HEK293 (cell line): ENCODE measurements around the gene ERVMER34-1.

ENCODE experiments used
- CTCF ChIA-PET: fragments of 350-600 bp; formaldehyde crosslinking; extraction: SDS; loops from one replicate; lab custom pipeline; 2021; ENCODE audit warnings: antibody characterized with exemption; lab: Yijun Ruan, JAX
- POLR2A ChIA-PET: fragments of 300-600 bp; formaldehyde crosslinking; extraction: SDS; loops from one replicate; lab custom pipeline; 2020; ENCODE audit warnings: antibody characterized with exemption, inconsistent platforms; lab: Yijun Ruan, JAX
- H3K27ac ChIP-seq: fragments of 200-500 bp; sonication (Bioruptor generic); 2 replicates; pipeline ENCODE4 v1.5.1; 2014; ENCODE audit warnings: low read depth, low read length, control low read depth, inconsistent platforms; ENCODE audit errors: extremely low read depth
- H3K36me3 ChIP-seq, 2 experiments: fragments of 200-500 bp in 1 of 2; sonication (Bioruptor generic) in 1 of 2; 1 replicate in 1 of 2; 2 replicates in 1 of 2; pipeline ENCODE4 v1.5.1; 2014 to 2017; ENCODE audit warnings: inconsistent platforms in 2 of 2, low read length in 2 of 2; ENCODE audit not compliant: control insufficient read depth in 2 of 2, insufficient read depth in 1 of 2
- H3K4me1 ChIP-seq: fragments of 200-500 bp; sonication (Bioruptor generic); 2 replicates; pipeline ENCODE4 v1.5.1; 2014; ENCODE audit warnings: mild to moderate bottlenecking, low read length, inconsistent platforms; ENCODE audit not compliant: control insufficient read depth, insufficient read depth
- H3K4me3 ChIP-seq: 2 replicates; pipeline ENCODE4 v1.5.1; 2011; ENCODE audit warnings: low read depth, mild to moderate bottlenecking, control low read depth, low read length, moderate library complexity
- H3K9me3 ChIP-seq: fragments of 200-500 bp; sonication (Bioruptor generic); 2 replicates; pipeline ENCODE4 v1.5.1; 2014; ENCODE audit warnings: low read depth, low read length, inconsistent platforms; ENCODE audit not compliant: control insufficient read depth, insufficient read depth
- KLF16 ChIP-seq: fragments of 450-650 bp; formaldehyde crosslinking; IDR thresholded peaks from 2 replicates; pipeline ENCODE4 v1.5.1; 2017; ENCODE audit warnings: missing biosample characterization, missing genetic modification characterization
- SP2 ChIP-seq: fragments of 450-650 bp; formaldehyde crosslinking; IDR thresholded peaks from 2 replicates; pipeline ENCODE4 v1.5.1; 2016; ENCODE audit warnings: missing biosample characterization, missing genetic modification characterization
- SP3 ChIP-seq: fragments of 450-650 bp; formaldehyde crosslinking; IDR thresholded peaks from 2 replicates; pipeline ENCODE4 v1.5.1; 2016; ENCODE audit warnings: missing biosample characterization, missing genetic modification characterization
- ZBTB1 ChIP-seq: fragments of 450-650 bp; formaldehyde crosslinking; IDR thresholded peaks from 2 replicates; pipeline ENCODE4 v1.5.1; 2016; ENCODE audit warnings: missing biosample characterization, missing genetic modification characterization
- ZNF138 ChIP-seq: fragments of 450-650 bp; formaldehyde crosslinking; IDR thresholded peaks from 2 replicates; pipeline ENCODE4 v1.5.1; 2016; ENCODE audit warnings: missing biosample characterization, missing genetic modification characterization, borderline replicate concordance
- ZNF146 ChIP-seq: fragments of 450-650 bp; formaldehyde crosslinking; IDR thresholded peaks from 2 replicates; pipeline ENCODE4 v1.5.1; 2016; ENCODE audit warnings: missing biosample characterization, missing genetic modification characterization
- ZNF2 ChIP-seq: fragments of 450-650 bp; formaldehyde crosslinking; IDR thresholded peaks from 2 replicates; pipeline ENCODE4 v1.5.1; 2016; ENCODE audit warnings: missing biosample characterization, missing genetic modification characterization
- ZNF211 ChIP-seq: fragments of 450-650 bp; formaldehyde crosslinking; IDR thresholded peaks from 2 replicates; pipeline ENCODE4 v1.5.1; 2016; ENCODE audit warnings: low read depth, missing biosample characterization, missing genetic modification characterization
- ZNF248 ChIP-seq: fragments of 450-650 bp; formaldehyde crosslinking; IDR thresholded peaks from 2 replicates; pipeline ENCODE4 v1.5.1; 2017; ENCODE audit warnings: missing biosample characterization, missing genetic modification characterization
- ZNF48 ChIP-seq: fragments of 450-650 bp; formaldehyde crosslinking; IDR thresholded peaks from 2 replicates; pipeline ENCODE4 v1.5.1; 2016; ENCODE audit warnings: missing biosample characterization, missing genetic modification characterization
- ZNF501 ChIP-seq: fragments of 450-650 bp; formaldehyde crosslinking; IDR thresholded peaks from 2 replicates; pipeline ENCODE4 v1.5.1; 2016; ENCODE audit warnings: missing biosample characterization, missing genetic modification characterization
- ZXDB ChIP-seq: fragments of 450-650 bp; formaldehyde crosslinking; IDR thresholded peaks from 2 replicates; pipeline ENCODE4 v1.5.1; 2016; ENCODE audit warnings: missing biosample characterization, missing genetic modification characterization
- TF ChIP-seq, protein P1 (sequence below): fragments of 450-650 bp; formaldehyde crosslinking; IDR thresholded peaks from 2 replicates; pipeline ENCODE4 v1.5.1; 2016; ENCODE audit warnings: missing biosample characterization, missing genetic modification characterization
- TF ChIP-seq, protein P2 (sequence below): fragments of 450-650 bp; formaldehyde crosslinking; IDR thresholded peaks from 2 replicates; pipeline ENCODE4 v1.5.1; 2017; ENCODE audit warnings: missing biosample characterization, missing genetic modification characterization
- TF ChIP-seq, protein P3 (sequence below): fragments of 450-650 bp; formaldehyde crosslinking; IDR thresholded peaks from 2 replicates; pipeline ENCODE4 v1.5.1; 2016; ENCODE audit warnings: missing biosample characterization, missing genetic modification characterization
- TF ChIP-seq, protein P4 (sequence below): fragments of 450-650 bp; formaldehyde crosslinking; IDR thresholded peaks from 2 replicates; pipeline ENCODE4 v1.5.0; 2017; ENCODE audit warnings: missing biosample characterization, missing genetic modification characterization, borderline replicate concordance
- TF ChIP-seq, protein P5 (sequence below): fragments of 450-650 bp; formaldehyde crosslinking; IDR thresholded peaks from 2 replicates; pipeline ENCODE4 v1.5.1; 2016; ENCODE audit warnings: missing biosample characterization, missing genetic modification characterization
- TF ChIP-seq, protein P6 (sequence below): fragments of 450-650 bp; formaldehyde crosslinking; IDR thresholded peaks from 2 replicates; pipeline ENCODE4 v1.5.1; 2016; ENCODE audit warnings: missing biosample characterization, missing genetic modification characterization

ERVMER34-1 gene

DNA sequence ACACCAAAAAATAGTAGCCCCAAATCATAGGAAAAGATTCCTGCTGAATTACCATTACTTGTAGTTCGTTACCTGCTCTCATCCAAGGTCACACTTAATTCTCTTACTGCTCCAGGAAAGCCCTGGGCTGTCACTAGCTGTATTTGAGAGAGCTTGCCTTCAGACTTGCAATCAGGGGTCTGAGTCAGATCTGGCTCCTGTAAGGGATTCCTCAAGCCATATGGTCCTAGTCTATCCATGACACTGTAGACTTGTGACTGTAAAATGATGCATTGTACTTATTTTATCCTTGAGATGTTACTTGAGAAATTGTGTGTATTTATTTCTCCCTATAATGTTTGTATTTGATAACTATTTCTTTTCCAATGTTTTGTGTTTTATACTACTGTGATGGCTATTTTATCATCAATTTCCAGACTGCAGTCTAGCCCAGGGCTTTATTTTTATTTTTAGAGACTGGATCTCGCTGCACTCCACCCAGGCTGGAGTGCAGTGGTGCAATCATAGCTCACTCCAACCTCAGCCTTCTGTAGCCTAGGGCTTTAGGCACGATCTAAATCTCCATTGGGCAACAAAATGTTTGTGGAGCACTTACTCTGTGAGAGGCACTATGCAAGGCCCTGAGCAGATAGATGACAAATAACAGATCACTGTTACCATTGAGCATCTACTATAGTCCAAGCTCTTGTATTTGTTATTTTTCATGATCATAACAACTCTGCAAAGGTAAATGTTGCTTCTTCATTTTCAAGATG, 24.2 kb downstream of the ERVMER34-1 start:
- Histone ChIP-seq H3K4me1 (no peaks in the 10 kb centered on the region), H3K36me3 (no peaks in the 10 kb centered on the region), H3K4me3 (no peak overlapping the region), H3K27ac (no peak overlapping the region), H3K9me3 (no peaks in the 10 kb centered on the region)
- TF ChIP-seq, protein P1, sequence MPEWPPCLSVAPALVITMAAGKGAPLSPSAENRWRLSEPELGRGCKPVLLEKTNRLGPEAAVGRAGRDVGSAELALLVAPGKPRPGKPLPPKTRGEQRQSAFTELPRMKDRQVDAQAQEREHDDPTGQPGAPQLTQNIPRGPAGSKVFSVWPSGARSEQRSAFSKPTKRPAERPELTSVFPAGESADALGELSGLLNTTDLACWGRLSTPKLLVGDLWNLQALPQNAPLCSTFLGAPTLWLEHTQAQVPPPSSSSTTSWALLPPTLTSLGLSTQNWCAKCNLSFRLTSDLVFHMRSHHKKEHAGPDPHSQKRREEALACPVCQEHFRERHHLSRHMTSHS (tag by site-specific recombination), result no peak
- TF ChIP-seq ZNF146 (tag by site-specific recombination) (no peak), ZNF138 (no peak), ZNF211 (no peak), ZNF248 (tag by site-specific recombination) (no peak)
- TF ChIP-seq, protein P2, sequence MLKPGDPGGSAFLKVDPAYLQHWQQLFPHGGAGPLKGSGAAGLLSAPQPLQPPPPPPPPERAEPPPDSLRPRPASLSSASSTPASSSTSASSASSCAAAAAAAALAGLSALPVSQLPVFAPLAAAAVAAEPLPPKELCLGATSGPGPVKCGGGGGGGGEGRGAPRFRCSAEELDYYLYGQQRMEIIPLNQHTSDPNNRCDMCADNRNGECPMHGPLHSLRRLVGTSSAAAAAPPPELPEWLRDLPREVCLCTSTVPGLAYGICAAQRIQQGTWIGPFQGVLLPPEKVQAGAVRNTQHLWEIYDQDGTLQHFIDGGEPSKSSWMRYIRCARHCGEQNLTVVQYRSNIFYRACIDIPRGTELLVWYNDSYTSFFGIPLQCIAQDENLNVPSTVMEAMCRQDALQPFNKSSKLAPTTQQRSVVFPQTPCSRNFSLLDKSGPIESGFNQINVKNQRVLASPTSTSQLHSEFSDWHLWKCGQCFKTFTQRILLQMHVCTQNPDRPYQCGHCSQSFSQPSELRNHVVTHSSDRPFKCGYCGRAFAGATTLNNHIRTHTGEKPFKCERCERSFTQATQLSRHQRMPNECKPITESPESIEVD (tag by site-specific recombination), result no peak
- TF ChIP-seq, protein P3, sequence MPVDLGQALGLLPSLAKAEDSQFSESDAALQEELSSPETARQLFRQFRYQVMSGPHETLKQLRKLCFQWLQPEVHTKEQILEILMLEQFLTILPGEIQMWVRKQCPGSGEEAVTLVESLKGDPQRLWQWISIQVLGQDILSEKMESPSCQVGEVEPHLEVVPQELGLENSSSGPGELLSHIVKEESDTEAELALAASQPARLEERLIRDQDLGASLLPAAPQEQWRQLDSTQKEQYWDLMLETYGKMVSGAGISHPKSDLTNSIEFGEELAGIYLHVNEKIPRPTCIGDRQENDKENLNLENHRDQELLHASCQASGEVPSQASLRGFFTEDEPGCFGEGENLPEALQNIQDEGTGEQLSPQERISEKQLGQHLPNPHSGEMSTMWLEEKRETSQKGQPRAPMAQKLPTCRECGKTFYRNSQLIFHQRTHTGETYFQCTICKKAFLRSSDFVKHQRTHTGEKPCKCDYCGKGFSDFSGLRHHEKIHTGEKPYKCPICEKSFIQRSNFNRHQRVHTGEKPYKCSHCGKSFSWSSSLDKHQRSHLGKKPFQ (tag by site-specific recombination), result no peak
- TF ChIP-seq, protein P4, sequence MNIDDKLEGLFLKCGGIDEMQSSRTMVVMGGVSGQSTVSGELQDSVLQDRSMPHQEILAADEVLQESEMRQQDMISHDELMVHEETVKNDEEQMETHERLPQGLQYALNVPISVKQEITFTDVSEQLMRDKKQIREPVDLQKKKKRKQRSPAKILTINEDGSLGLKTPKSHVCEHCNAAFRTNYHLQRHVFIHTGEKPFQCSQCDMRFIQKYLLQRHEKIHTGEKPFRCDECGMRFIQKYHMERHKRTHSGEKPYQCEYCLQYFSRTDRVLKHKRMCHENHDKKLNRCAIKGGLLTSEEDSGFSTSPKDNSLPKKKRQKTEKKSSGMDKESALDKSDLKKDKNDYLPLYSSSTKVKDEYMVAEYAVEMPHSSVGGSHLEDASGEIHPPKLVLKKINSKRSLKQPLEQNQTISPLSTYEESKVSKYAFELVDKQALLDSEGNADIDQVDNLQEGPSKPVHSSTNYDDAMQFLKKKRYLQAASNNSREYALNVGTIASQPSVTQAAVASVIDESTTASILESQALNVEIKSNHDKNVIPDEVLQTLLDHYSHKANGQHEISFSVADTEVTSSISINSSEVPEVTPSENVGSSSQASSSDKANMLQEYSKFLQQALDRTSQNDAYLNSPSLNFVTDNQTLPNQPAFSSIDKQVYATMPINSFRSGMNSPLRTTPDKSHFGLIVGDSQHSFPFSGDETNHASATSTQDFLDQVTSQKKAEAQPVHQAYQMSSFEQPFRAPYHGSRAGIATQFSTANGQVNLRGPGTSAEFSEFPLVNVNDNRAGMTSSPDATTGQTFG (tag by site-specific recombination), result no peak
- ChIA-PET CTCF (no interaction called here), POLR2A (interaction anchor here (2.0 kb wide), 1 partner anchor 15 kb away, joined by 10 read pairs; no protein-coding TSS in a partner anchor)

DNA sequence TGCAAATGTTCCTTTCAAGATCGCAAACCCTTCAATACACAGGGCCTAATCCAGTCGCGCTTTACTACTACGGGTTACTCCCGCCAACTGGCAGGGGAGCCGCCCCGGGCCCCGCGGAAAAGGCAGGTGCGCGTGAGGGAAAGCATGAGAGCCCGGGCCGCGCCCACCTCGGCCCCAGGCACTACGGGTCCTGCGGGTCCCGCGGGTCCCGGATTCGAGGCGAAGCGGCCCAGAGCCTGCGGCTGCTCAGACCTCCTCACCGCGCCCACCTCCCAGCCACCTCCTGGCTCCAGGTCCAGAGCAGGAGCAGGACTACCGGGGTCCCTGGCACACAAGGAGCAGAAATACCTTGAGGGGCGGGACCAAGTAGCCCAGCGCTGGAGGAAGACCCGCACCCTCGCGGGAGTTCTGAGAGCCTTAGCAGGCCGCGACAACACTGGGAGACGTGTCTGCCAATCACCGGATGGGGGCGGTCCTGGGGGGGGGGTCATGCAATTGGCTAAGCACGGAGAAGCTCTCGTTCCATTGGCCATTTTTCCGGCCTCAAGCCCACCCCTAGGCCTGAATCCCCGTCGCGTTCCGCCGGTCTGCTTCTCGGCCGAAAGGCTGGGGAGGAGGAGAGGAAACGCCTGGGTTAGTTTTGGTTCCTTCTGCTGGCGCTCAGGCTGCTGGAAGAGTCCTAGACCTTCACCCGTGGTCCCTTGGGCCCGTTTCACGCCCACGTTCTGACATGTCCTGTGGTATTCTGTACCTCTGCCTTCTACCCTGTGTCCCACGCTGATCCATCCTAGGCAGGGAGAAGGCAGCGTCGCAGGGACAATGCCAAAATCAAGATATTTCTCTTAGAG, 29.0 kb downstream of the ERVMER34-1 start:
- H3K27ac ChIP-seq, result peak overlapping the region; percentile 59; the same call in 1 of the 2 replicates
- H3K9me3 ChIP-seq, result no peaks in the 10 kb centered on the region
- no peaks in the 10 kb centered on the region for H3K4me1 ChIP-seq
- H3K36me3 ChIP-seq, result peaks cover 0 to 7% of the 10 kb centered on the region in 2 experiments; a peak in 1 of 3 replicates
- ChIA-PET CTCF (interaction anchor here (0.6 to 0.8 kb wide), 4 partner anchors 10 to 469 kb away, joined by 3 to 4 read pairs (median 3); no protein-coding TSS in a partner anchor), POLR2A (interaction anchor here (0.6 to 3.5 kb wide), 7 partner anchors 11 to 144 kb away, joined by 3 to 74 read pairs (median 3); partner anchors contain the start of gene USP46)
- peak overlapping the region; percentile 68 for H3K4me3 ChIP-seq
- no peak for TF ChIP-seq ZBTB1
- 0 out of 2 replicates have a peak, but pooled peaks have one; percentile 26 for TF ChIP-seq ZNF2 (tag by site-specific recombination)
- TF ChIP-seq, protein P1 (tag by site-specific recombination), result no peak
- no peak for TF ChIP-seq ZNF48 (tag by site-specific recombination)
- TF ChIP-seq ZXDB (tag by site-specific recombination), result peak; percentile 90
- TF ChIP-seq, protein P5, sequence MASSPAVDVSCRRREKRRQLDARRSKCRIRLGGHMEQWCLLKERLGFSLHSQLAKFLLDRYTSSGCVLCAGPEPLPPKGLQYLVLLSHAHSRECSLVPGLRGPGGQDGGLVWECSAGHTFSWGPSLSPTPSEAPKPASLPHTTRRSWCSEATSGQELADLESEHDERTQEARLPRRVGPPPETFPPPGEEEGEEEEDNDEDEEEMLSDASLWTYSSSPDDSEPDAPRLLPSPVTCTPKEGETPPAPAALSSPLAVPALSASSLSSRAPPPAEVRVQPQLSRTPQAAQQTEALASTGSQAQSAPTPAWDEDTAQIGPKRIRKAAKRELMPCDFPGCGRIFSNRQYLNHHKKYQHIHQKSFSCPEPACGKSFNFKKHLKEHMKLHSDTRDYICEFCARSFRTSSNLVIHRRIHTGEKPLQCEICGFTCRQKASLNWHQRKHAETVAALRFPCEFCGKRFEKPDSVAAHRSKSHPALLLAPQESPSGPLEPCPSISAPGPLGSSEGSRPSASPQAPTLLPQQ, result peak; percentile 47
- TF ChIP-seq KLF16 (tag by site-specific recombination), result peak; percentile 68
- TF ChIP-seq, protein P6, sequence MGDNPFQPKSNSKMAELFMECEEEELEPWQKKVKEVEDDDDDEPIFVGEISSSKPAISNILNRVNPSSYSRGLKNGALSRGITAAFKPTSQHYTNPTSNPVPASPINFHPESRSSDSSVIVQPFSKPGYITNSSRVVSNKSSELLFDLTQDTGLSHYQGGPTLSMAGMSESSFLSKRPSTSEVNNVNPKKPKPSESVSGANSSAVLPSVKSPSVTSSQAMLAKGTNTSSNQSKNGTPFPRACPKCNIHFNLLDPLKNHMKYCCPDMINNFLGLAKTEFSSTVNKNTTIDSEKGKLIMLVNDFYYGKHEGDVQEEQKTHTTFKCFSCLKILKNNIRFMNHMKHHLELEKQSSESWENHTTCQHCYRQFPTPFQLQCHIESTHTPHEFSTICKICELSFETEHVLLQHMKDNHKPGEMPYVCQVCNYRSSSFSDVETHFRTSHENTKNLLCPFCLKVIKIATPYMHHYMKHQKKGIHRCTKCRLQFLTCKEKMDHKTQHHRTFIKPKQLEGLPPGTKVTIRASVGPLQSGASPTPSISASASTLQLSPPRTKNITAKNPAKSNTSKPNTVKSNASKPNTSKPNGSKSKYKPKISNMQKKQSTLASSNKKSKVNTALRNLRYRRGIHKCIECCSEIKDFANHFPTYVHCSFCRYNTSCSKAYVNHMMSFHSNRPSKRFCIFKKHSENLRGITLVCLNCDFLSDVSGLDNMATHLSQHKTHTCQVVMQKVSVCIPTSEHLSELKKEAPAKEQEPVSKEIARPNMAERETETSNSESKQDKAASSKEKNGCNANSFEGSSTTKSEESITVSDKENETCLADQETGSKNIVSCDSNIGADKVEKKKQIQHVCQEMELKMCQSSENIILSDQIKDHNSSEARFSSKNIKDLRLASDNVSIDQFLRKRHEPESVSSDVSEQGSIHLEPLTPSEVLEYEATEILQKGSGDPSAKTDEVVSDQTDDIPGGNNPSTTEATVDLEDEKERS (tag by site-specific recombination), result no peak
- TF ChIP-seq ZNF501, result 0 out of 2 replicates have a peak, but pooled peaks have one; percentile 37
- peak; percentile 78; the same call in 1 of the 2 replicates for TF ChIP-seq SP3 (tag by site-specific recombination)
- TF ChIP-seq SP2 (tag by site-specific recombination), result peak; percentile 93
